Fibroblast of the aortic adventitia (primary cell): ENCODE results near the gene CEP170B. TPM values are rescaled to one million over a fixed set of nuclear protein-coding genes. Genes with fewer than 3 reads are reported as not detected.

ENCODE experiments used
- DNase-seq: peaks from one replicate; pipeline ENCODE4 v3.0.0-alpha.2; 2010; ENCODE audit warnings: low read depth
- H3K4me3 ChIP-seq: 2 replicates; pipeline ENCODE4 v1.5.1; 2011; ENCODE audit warnings: low read depth, mild to moderate bottlenecking, control low read depth, low read length, moderate library complexity
- CTCF ChIP-seq: IDR thresholded peaks from 2 replicates; pipeline ENCODE4 v1.5.1; 2011; ENCODE audit warnings: mild to moderate bottlenecking, low read length, control low read depth, inconsistent platforms; ENCODE audit not compliant: insufficient read depth
- total RNA-seq: library from RNA; depleted of rRNA; stranded (reverse); fragments of >200 nt; gene quantifications from 2 replicates; pipeline ENCODE4 v1.2.3, GENCODE V29; 2012; ENCODE audit warnings: low replicate concordance

The CEP170B gene
- total RNA-seq: 8.2 and 18.2 TPM in 2 replicates

DNA sequence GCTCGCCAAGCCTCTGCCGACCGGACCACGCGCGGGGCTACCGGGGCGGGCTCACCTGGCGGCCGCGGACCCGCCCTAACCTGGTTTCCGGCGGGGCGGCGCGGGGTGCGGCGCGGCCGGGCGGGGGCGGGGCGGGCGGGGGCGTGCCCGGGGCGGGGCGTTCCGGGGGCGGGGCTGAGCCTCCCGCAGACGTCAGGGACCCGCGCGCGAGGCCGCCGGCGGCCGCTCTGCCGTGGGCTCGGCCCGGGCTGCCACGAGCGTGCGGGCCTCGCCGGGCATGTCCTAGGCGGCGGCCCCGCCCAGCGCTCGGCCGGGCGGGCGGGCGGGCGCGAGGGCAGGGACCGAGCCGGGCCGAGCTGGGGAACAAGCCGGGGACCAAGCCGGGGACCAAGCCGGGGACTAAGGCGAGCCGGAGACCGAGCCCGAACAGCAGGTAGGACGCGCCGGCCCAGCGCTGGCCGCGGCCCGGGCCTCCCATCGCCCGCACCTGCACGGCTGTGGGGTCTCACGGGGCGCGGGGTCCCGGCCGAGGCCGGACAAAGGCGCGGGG is at the start of gene CEP170B:
Gene CEP170B, plus strand, starts transcription at position 188 of the 550 bp plus-strand sequence. CDS start 3,183 bp downstream, outside the sequence.
- TF ChIP-seq CTCF: no peak
- peak within 1 kb of the TSS; percentile 78 for H3K4me3 ChIP-seq
- DNase-seq: no peak

DNA sequence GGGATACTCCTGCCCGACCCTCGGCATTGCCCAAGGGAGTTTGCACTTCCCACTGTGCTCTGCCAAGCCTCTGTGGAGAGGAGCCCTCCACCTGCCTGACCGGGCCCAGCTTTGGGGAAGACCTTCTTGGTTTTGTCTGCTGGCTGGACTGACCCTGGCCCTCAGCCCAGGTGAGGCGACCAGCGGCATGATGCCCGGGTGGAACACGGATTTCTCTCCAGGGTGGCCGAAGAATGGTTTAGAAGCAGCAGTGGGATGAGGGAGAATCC is 48.5 kb upstream of the CEP170B start:
- H3K4me3 ChIP-seq: peak overlapping the region; percentile 86
- DNase-seq: no peak
- no peak for TF ChIP-seq CTCF

DNA sequence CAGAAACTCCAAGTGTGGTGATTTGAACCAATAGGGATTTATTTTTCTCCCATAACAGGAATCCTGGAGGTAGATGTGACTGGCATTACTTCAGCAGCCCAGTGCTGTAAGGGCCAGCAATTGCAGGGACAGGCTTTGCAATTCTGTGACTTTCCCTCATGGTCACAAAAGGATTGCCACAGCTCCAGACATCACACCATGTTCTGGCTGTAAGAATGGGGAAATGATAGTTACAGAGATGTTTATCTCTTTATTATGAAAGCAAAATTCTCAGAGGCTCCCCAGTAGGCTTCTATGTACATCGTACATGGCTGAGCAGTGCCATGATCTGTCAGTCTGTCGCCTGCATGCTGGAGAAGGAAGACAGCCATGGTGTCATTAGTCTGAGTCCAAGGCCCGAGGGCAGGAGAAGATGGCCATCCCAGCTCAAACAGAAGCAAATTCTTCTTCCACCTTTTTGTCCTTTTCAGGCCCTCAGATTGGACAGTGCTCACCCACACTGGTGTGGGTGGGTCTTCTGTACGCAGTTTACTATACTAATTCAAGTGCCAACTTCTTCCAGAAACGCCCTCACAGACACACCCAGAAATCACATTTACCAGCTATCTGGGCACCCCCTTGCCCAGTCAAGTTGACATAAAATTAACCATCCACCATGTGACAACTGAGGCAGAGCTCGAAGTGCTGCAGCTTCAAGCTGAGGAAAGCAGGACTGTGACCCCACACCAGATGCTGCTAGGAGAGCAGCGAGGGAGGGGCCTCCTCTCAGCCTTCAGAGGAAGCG is 46.9 kb upstream of the CEP170B start:
- DNase-seq: no peak
- no peak overlapping the region for H3K4me3 ChIP-seq
- TF ChIP-seq CTCF: no peak

- no peak overlapping the region for H3K4me3 ChIP-seq
- DNase-seq: no peak
- no peak for TF ChIP-seq CTCF
These were observed 46.3 kb upstream of the CEP170B start for GRCh38 chr14:104818714-104819161.

GRCh38 chr14:104819361-104819781 is 45.7 kb upstream of the CEP170B start:
- DNase-seq: no peak
- no peak for TF ChIP-seq CTCF

DNA sequence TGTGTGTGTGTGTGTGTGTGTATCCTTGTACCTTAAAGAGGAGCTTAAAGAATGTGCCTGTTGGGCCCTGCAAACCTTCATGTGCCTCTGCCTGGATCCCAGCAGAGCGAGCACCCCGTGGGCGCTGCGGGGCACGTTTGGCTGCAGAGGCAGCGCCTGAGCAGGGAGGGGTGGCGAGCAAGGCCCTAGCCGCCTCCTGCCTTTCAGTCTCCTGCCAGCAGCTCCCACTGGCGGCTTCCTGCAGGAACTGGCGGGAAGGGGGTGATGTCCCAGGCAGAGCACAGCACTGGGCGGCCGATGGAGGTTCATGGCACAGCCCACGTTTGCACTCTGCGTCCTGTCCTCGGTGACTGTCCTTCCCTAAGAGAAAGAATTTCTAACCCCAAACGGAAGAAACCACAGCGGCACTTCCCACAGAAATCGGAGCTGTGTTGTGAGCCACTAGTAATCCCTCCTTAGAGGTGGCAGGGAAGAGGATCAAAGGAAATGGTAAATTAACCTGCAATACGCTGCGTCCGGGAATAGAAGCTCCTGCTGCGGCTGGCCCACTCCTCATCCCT is 44.3 kb upstream of the CEP170B start:
- peak; percentile 57 for DNase-seq
- TF ChIP-seq CTCF: peak; percentile 68
- H3K4me3 ChIP-seq: no peak overlapping the region

More at GRCh38 chr14:104819361-104819781, 45.7 kb upstream of the CEP170B start:
- no peak overlapping the region for H3K4me3 ChIP-seq
